OCI-LY1 (cell line): ENCODE results near the gene CAMP.

Source experiments
- H2AFZ ChIP-seq: fragments of 200-600 bp; sonication (generic), shearing (Covaris generic); 2 replicates; pipeline ENCODE4 v1.6.0; 2014; ENCODE audit warnings: antibody characterized with exemption, mild to moderate bottlenecking, low read length
- H3F3A ChIP-seq: fragments of 200-600 bp; sonication (generic), shearing (Covaris generic); 2 replicates; pipeline ENCODE4 v1.6.0; 2014; ENCODE audit warnings: mild to moderate bottlenecking, antibody characterized with exemption, low read length, moderate library complexity; ENCODE audit not compliant: insufficient read depth
- H3K27ac ChIP-seq: fragments of 200-600 bp; sonication (generic); 2 replicates; pipeline ENCODE4 v1.5.1; 2014; ENCODE audit warnings: low read length, mixed run types, mild to moderate bottlenecking, low read depth; ENCODE audit not compliant: poor library complexity, severe bottlenecking
- H3K27me3 ChIP-seq: fragments of 200-600 bp; sonication (generic); 2 replicates; pipeline ENCODE4 v1.6.0; 2014; ENCODE audit warnings: antibody characterized with exemption, mild to moderate bottlenecking, low read length, moderate library complexity; ENCODE audit not compliant: insufficient read depth
- H3K36me3 ChIP-seq: fragments of 200-600 bp; sonication (generic); 2 replicates; pipeline ENCODE4 v1.6.1; 2014; ENCODE audit warnings: mild to moderate bottlenecking, antibody characterized with exemption, low read length, moderate library complexity, mixed read lengths; ENCODE audit not compliant: insufficient read depth
- H3K4me1 ChIP-seq: fragments of 200-600 bp; sonication (generic); 2 replicates; pipeline ENCODE4 v1.5.1; 2014; ENCODE audit warnings: mild to moderate bottlenecking, low read length, moderate library complexity; ENCODE audit not compliant: insufficient read depth, severe bottlenecking
- H3K4me2 ChIP-seq: fragments of 200-600 bp; sonication (generic), shearing (Covaris generic); 2 replicates; pipeline ENCODE4 v1.6.1; 2014; ENCODE audit warnings: low read length
- H3K4me3 ChIP-seq: fragments of 200-600 bp; sonication (generic); 2 replicates; pipeline ENCODE4 v1.5.1; 2014; ENCODE audit warnings: low read length, low read depth, mild to moderate bottlenecking, mixed read lengths; ENCODE audit not compliant: poor library complexity, severe bottlenecking
- H3K79me2 ChIP-seq: fragments of 200-600 bp; shearing (Covaris generic); 2 replicates; pipeline ENCODE4 v1.6.1; 2016; ENCODE audit warnings: mixed run types, low read length, mixed read lengths; ENCODE audit not compliant: insufficient read depth
- H3K9ac ChIP-seq: fragments of 200-600 bp; sonication (generic), shearing (Covaris generic); 2 replicates; pipeline ENCODE4 v1.6.1; 2014; ENCODE audit warnings: mild to moderate bottlenecking, low read length, mixed read lengths
- H3K9me2 ChIP-seq: fragments of 200-600 bp; sonication (generic), shearing (Covaris generic); 2 replicates; pipeline ENCODE4 v1.6.1; 2014; ENCODE audit warnings: low read depth, mild to moderate bottlenecking, low read length, mixed read lengths
- H3K9me3 ChIP-seq: fragments of 200-600 bp; shearing (Covaris generic); 2 replicates; pipeline ENCODE4 v1.6.1; 2014; ENCODE audit warnings: low read length, mixed read lengths
- H4K20me1 ChIP-seq: fragments of 200-600 bp; sonication (generic), shearing (Covaris generic); 2 replicates; pipeline ENCODE4 v1.6.0; 2016; ENCODE audit warnings: mild to moderate bottlenecking, low read length; ENCODE audit not compliant: insufficient read depth
- CTCF ChIP-seq: fragments of 200-600 bp; sonication (generic), shearing (Covaris generic); IDR thresholded peaks from 2 replicates; pipeline ENCODE4 v1.5.1; 2017; ENCODE audit warnings: mild to moderate bottlenecking, antibody characterized with exemption, low read length, moderate library complexity, mixed read lengths
- EZH2 ChIP-seq: fragments of 200-600 bp; sonication (generic), shearing (Covaris generic); IDR thresholded peaks from 2 replicates; pipeline ENCODE4 v1.8.0; 2017; ENCODE audit warnings: borderline replicate concordance, mixed run types, mild to moderate bottlenecking, antibody characterized with exemption, low read length, moderate library complexity, mixed read lengths

Gene CAMP

GRCh38 chr3:48186631-48187300 lies 36.5 kb upstream of the CAMP start:
- Histone ChIP-seq H2AFZ (no peak overlapping the region), H3K4me3 (peak overlapping the region; percentile 79), H3F3A (no peaks in the 10 kb centered on the region), H3K4me1 (peaks cover 26% of the 10 kb centered on the region), H3K79me2 (peaks cover 13% of the 10 kb centered on the region), H3K9ac (peak overlapping the region; percentile 93), H3K9me3 (no peaks in the 10 kb centered on the region), H3K4me2 (peak overlapping the region; percentile 92), H3K27ac (peak overlapping the region; percentile 21), H4K20me1 (no peaks in the 10 kb centered on the region), H3K27me3 (no peaks in the 10 kb centered on the region), H3K36me3 (peaks cover 52% of the 10 kb centered on the region), H3K9me2 (no peaks in the 10 kb centered on the region)
- TF ChIP-seq CTCF (no peak), EZH2 (no peak)

- Histone ChIP-seq H3F3A (no peaks in the 10 kb centered on the region), H4K20me1 (no peaks in the 10 kb centered on the region), H3K36me3 (peaks cover 47% of the 10 kb centered on the region), H3K4me2 (peak overlapping the region; percentile 92), H2AFZ (no peak overlapping the region), H3K79me2 (peaks cover 13% of the 10 kb centered on the region), H3K9ac (peak overlapping the region; percentile 93), H3K27ac (peak overlapping the region; percentile 21), H3K27me3 (no peaks in the 10 kb centered on the region), H3K4me3 (peak overlapping the region; percentile 79), H3K9me3 (no peaks in the 10 kb centered on the region), H3K9me2 (no peaks in the 10 kb centered on the region), H3K4me1 (peaks cover 26% of the 10 kb centered on the region)
- TF ChIP-seq CTCF (no peak), EZH2 (no peak)
Observed at GRCh38 chr3:48187301-48187578, 36.1 kb upstream of the CAMP start.

GRCh38 chr3:48187579-48188265 lies 35.6 kb upstream of the CAMP start:
- no peak for TF ChIP-seq CTCF
- no peak for TF ChIP-seq EZH2
- no peaks in the 10 kb centered on the region for H3K9me2 ChIP-seq
- H2AFZ ChIP-seq: no peak overlapping the region
- H3K9me3 ChIP-seq: no peaks in the 10 kb centered on the region
- no peaks in the 10 kb centered on the region for H4K20me1 ChIP-seq
- H3F3A ChIP-seq: no peaks in the 10 kb centered on the region
- peak overlapping the region; percentile 92 for H3K4me2 ChIP-seq
- H3K4me1 ChIP-seq: peaks cover 26% of the 10 kb centered on the region
- H3K27ac ChIP-seq: peak overlapping the region; percentile 73
- peaks cover 13% of the 10 kb centered on the region for H3K79me2 ChIP-seq
- no peaks in the 10 kb centered on the region for H3K27me3 ChIP-seq
- H3K36me3 ChIP-seq: peaks cover 42% of the 10 kb centered on the region
- peak overlapping the region; percentile 93 for H3K9ac ChIP-seq
- peak overlapping the region; percentile 79 for H3K4me3 ChIP-seq
